ENCODE measurements around the gene C20orf173.
"Not testable (repeated sequence)": the region's sequence is repeated elsewhere in the genome, so short reads cannot be mapped to it uniquely, and the experiment has no call there.

The C20orf173 gene

DNA sequence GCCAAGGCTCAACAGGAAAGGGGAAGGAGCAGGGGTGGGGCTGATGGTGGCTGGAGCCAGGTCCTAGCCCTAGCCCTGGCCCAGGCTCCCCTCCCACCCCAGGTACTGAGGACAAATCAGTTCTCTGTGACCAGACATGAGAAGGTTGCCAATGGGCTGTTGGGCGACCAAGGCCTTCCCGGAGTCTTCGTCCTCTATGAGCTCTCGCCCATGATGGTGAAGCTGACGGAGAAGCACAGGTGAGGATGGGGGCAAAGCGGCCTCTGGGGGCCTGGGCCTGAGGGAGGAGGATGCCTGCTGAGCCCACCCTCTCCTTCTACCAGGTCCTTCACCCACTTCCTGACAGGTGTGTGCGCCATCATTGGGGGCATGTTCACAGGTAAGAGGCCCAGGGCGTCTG is 27.4 kb upstream of the C20orf173 start:
- no peaks in the 10 kb centered on the region for H3K4me1 ChIP-seq
- H3K36me3 ChIP-seq: peaks cover 18% of the 10 kb centered on the region
- H3K27me3 ChIP-seq: no peaks in the 10 kb centered on the region
- H3K9me3 ChIP-seq: no peaks in the 10 kb centered on the region
- no peak for TF ChIP-seq CTCF (IDR thresholded peaks at IDR 0.05; ENCODE audit: low read depth, low read length)
- DNase-seq: no peak
- H3K4me3 ChIP-seq (ENCODE audit: low read depth, low read length): no peak overlapping the region

DNA sequence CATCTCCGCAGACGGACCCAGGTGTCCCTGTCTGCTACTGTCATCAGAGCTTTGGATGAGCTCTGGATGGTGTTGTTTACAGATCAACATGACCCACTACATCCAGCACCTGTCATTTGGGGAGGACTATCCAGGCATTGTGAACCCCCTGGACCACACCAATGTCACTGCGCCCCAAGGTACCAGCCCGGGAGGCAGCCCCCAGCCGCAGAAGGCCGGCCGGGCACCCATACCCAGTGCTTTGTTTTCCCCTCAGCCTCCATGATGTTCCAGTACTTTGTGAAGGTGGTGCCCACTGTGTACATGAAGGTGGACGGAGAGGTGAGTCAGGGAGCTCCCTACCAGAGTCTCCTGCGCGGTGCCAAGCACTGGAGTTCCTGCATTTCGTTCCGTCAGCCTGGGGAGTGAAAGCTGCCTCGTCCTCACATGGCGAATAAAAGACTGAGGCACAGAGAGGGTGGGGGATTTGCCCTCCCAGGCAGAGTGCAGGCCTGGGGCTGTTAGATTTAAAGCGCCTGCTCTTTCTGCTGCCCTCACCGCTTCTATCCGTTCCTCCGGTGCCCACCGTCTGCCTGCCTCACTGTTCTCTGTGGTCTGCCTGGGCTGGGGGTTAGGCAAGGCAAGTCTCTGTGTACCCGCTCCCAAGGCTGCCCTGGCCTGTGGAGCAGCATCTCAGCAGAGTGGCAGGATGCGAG is 26.6 kb upstream of the C20orf173 start:
- H3K9me3 ChIP-seq: no peaks in the 10 kb centered on the region
- no peak overlapping the region for H3K4me3 ChIP-seq (ENCODE audit: low read depth, low read length)
- no peak for DNase-seq
- no peaks in the 10 kb centered on the region for H3K4me1 ChIP-seq
- no peak for TF ChIP-seq CTCF (IDR thresholded peaks at IDR 0.05; ENCODE audit: low read depth, low read length)
- H3K27me3 ChIP-seq: no peaks in the 10 kb centered on the region
- H3K36me3 ChIP-seq: peaks cover 23% of the 10 kb centered on the region

DNA sequence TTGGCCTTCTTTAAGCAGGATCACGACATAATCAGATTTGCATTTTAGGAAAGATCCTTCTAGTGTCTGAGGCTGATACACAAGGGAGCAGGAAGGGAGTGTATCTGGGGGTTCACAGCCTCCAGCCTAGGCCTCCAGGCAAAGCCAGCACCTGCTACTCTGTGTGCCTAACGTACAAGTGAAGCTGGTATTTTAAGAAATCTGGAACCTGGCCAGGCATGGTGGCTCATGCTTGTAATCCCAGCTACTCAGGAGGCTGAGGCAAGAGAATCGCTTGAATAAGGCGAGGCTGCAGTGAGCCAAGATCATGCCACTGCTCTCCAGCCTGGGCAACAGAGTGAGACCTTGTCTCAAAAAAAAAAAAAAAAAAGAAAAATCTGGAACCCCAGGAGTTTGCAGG is 26.0 kb upstream of the C20orf173 start:
- H3K36me3 ChIP-seq: peaks cover 23% of the 10 kb centered on the region

GRCh38 chr20:35552914-35553313 is 23.5 kb upstream of the C20orf173 start:
- DNase-seq: no peak
- Histone ChIP-seq H3K9me3 (no peaks in the 10 kb centered on the region), H3K27me3 (no peaks in the 10 kb centered on the region), H3K4me3 (ENCODE audit: low read depth, low read length) (no peak overlapping the region), H3K4me1 (no peaks in the 10 kb centered on the region), H3K36me3 (peaks cover 34% of the 10 kb centered on the region)
- TF ChIP-seq CTCF (IDR thresholded peaks at IDR 0.05; ENCODE audit: low read depth, low read length): no peak

More for the DNA sequence above, 26.0 kb upstream of the C20orf173 start:
- H3K9me3 ChIP-seq; H3K4me1 ChIP-seq; H3K27me3 ChIP-seq; H3K4me3 ChIP-seq (ENCODE audit: low read depth, low read length); DNase-seq: not testable (repeated sequence)

- Histone ChIP-seq H3K9me3 (no peaks in the 10 kb centered on the region), H3K4me3 (ENCODE audit: low read depth, low read length) (no peak overlapping the region), H3K36me3 (peaks cover 28% of the 10 kb centered on the region), H3K4me1 (no peaks in the 10 kb centered on the region), H3K27me3 (no peaks in the 10 kb centered on the region)
- TF ChIP-seq CTCF (IDR thresholded peaks at IDR 0.05; ENCODE audit: low read depth, low read length): no peak
- no peak for DNase-seq
Measured at GRCh38 chr20:35551503-35551902, 22.1 kb upstream of the C20orf173 start.

DNA sequence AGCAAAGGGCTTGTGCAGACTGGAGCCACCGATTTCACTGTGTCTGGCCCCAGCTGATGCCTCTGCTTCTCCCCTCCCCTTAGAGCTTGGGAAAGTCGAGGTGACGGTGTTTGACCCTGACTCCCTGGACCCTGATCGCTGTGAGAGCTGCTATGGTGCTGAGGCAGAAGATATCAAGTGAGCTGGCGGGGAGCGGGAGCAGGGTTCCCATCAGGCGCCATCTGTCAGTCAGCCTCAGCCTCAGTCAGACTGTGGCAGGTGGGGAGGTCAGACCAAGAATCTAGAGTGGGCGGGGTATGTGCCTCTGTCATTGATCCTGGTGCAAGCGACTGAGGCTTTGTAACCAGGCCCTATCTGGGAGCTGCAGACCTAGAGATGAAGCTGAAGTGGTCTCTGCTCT is 17.9 kb upstream of the C20orf173 start:
- no peak for DNase-seq
- peaks cover 3% of the 10 kb centered on the region for H3K4me1 ChIP-seq
- no peak for TF ChIP-seq CTCF (IDR thresholded peaks at IDR 0.05; ENCODE audit: low read depth, low read length)
- H3K4me3 ChIP-seq (ENCODE audit: low read depth, low read length): no peak overlapping the region
- H3K36me3 ChIP-seq: peaks cover 27% of the 10 kb centered on the region
- no peaks in the 10 kb centered on the region for H3K9me3 ChIP-seq
- no peaks in the 10 kb centered on the region for H3K27me3 ChIP-seq

Measured in BE2C (cell line).